NCI-H1048 (cell line): ENCODE results near the gene TTLL11.
"Not testable (repeated sequence)": the region's sequence is repeated elsewhere in the genome, so short reads cannot be mapped to it uniquely, and the experiment has no call there.

Source experiments
- DNase-seq: peaks from one replicate; lab custom pipeline; 2025; lab: John Stamatoyannopoulos, UW

TTLL11 gene

GRCh38 chr9:122080986-122081385, 12.1 kb downstream of the TTLL11 start:
- no peak for DNase-seq

- DNase-seq: no peak
These were observed 14.6 kb downstream of the TTLL11 start for GRCh38 chr9:122078557-122078956.

- DNase-seq: no peak
These were observed 16.3 kb downstream of the TTLL11 start for GRCh38 chr9:122076773-122077172.

- no peak for DNase-seq
These were observed 17.0 kb downstream of the TTLL11 start for GRCh38 chr9:122076117-122076516.

DNA sequence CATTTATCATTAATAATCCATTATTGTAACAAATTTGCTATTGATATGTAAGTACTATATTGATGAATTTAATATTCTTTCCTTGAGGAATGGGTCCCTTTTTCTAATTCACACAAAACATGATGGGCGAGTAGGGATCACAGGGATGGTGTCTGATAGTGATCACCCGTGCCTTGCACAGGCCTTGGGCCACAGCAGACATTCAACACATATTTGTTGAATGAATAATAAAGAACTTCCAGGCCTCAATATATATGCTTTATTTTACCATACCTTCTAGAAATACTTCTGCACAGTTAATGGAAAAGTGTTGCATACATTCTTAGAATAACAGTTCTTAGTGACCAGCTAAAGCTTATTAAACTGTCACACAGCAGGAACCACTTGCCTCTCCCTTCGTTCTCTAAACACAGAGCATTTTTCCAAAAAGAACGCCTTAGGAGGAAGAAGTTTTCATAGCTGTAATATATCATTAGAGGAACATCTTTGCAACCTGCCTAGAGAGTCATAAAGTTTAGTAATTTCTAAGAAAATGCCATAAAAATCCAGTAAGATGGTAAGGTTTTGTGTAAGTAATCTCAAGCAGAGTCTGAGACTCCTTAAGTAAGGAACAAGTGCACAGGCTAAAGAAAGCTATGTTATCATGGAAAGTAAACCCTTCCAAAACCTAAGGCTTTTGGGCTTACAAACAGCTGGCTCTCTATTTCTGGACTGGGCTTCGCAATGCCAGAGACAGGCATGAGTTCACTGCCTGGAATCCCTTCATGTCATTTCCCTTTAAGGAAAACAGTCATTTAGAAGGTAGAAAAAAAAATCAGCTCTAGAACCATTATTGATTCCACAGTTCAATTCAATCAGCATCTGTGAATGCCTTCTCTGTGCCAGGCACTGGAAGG, 17.7 kb downstream of the TTLL11 start:
- no peak for DNase-seq

DNA sequence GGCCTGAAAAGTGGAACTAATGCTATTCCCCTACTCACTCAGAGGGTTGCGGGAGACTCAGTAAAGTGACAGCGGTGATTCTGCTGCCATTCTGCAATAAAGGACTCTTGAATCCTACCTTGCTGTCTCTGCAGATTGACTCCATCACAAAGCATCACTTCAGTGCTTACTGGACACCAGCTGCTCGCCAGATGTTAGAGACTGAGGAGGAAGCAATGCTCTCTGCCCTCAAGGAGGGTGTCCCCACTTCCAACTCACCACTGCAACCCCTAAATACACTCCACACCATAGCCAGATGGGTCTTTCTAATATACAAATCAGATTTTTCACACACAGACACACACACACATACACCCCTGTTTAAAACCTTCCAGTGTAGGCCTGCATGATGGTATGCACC, 21.4 kb downstream of the TTLL11 start:
- DNase-seq: no peak

DNA sequence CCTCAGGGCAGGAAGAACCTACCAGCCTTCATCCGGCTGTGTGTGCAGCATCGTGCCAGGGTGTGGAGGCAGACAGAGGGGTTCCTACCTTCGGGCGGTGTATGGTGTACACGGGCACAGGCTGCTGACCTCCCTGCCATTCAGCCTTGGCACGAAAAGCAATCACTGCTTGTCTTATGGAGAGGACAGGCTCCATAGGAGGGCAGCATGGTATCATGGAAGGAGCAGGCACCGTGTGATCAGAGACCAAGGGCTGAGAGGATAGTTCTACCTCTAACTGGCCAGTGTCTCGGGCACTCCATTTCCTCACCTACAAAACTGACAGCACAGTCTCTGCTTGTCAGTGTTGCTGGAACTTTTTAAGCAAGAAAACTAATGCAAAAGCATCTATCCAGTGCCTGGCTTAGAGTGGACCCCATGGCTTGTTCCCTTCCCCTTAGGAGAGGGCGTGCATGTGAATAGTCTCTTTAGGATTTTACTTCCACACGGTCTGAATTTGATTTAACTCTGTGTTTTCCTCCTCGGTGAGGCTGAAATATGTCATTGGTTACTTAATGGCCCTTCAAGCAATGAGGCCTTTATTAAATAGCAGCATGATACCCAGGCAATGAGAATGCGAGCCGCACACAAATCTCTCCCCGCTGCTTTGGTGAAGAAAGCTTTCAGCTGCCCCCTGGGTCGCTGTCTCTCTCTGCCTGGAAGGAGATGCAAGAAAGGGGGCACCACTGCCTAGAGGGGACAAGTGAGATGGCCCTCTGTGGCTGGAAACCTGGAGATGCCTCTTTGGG, 22.2 kb downstream of the TTLL11 start:
- no peak for DNase-seq

- not testable (repeated sequence) for DNase-seq
These were observed 26.4 kb downstream of the TTLL11 start for GRCh38 chr9:122066680-122067079.

- DNase-seq: no peak
These were observed 27.0 kb downstream of the TTLL11 start for GRCh38 chr9:122065923-122066629.

DNA sequence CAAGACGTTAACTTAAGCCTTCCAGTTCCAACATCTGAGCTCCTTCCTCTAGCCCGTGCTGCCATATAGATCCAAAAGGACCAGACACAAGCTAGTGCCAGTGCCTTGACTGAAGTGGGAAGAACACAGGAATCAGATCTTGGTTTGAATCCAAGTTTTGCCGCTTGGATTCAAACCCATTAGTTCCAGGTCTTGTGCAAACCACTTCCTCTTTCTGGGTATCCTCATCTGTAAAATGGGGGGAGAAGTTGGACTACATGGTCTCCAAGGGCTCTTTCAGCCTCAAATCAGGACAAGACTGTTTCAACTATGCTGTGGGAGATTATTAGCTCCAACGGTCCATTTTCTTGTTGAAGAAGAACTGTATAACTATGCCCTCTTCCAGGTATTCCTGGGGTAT, 32.6 kb downstream of the TTLL11 start:
- DNase-seq: no peak

- no peak for DNase-seq
These were observed 33.2 kb downstream of the TTLL11 start for GRCh38 chr9:122059955-122060324.

DNA sequence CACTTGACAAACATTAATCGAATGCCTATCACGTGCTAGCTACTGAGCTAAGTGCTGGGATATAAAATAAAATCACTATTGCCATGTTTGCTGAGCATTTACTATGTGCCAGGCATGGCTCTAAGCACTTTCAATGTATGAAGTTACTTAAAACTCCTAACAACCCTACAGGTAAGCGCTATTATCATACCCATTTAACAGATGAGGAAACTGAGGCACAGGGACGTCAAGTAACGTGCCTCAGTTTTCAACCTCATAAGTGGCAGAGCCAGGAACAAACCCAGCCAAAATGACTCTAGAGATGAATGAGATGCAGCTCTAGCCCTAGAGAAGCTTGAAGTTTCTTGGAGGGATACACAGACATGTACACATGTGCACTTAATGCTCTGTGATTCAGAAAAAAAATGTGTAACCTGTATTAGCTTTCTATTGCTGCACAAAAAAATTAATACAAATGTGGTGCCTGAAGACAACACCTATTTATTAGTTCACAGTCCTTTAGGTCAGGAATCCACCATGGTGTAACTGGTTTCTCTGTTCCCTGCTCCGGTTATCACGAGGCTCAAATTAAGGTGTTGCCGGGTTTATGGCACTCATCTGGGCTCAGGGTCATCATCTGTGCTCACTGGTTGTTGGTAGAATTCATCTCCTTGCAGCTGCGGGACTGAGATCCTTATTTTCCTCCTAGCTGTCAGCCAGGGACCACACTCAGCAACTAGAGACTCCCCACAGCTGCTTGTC, 33.7 kb downstream of the TTLL11 start:
- no peak for DNase-seq

DNA sequence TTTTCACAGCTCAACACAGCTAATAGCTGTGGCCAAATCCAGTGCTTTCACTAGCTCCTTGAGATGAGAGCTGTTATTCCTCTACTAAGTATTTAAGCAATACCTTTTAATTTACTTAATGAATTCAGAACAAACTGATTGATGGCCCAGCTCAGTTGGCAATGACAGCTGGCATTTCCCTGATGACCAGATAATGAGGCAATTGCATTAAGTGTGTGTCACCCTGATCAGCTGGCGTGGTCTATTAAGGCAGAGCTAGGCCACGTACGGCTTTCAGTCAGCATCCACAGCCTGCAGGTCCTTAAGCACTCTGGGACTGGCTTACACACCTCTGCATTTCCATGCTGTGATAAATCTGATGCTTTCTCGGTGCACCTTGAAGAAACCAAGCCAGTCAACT, 34.4 kb downstream of the TTLL11 start:
- DNase-seq: no peak

DNA sequence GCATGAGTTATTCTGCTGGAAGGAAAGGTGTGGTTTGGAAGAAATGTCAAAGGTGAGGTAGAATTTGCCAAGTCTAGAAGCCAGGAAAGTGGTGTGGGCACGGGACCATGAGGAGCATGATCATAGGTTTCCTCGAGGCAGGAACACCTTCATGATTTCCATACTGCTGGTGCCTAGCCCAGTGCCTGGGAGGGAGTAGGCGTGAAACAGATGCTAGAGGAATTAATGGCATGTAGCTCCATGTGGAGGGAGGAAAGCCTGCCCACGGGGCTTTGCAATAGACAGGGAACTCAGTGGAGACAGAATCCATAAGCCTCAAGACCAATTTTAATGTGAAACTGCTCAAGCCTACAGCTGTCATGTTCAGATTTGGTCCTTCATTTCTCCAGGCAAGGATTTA, 35.1 kb downstream of the TTLL11 start:
- no peak for DNase-seq

DNA sequence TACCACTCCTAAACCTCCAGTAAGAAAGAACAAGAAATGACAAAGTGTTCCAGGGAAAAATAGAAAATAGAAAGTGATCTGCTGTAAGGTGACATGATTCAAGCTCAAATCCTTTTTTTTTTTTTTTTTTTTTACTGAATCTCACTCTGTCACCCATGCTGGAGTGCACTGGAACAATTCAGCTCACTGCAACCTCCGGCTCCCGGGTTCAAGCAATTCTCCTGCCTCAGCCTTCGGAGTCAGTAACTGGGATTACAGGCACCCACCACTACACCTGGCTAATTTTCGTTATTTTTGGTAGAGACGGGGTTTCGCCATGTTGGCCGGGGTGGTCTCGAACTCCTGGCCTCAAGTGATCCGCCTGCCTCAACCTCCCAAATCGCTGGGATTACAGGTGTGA, 35.9 kb downstream of the TTLL11 start:
- no peak for DNase-seq

GRCh38 chr9:122056484-122056883, 36.6 kb downstream of the TTLL11 start:
- DNase-seq: no peak

DNA sequence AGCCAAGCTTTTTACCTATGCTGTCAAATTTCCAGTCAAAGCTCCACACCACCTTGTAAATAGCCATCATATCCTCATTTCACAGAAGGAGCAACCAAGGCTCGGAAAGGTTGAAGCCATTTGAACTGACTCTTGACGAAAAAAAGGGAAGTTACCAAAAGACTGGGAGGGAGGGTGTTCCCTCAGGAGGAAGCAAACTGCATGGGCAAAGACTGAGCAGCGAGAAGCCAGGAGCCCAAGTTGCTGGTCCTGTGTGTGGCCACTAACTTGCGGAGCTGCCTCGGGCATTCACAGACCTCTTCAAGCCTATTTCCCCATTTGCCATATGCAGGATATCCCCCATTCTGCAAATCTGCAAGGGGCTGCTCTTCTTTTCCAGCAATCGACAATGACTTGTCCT, 37.4 kb downstream of the TTLL11 start:
- DNase-seq: no peak

GRCh38 chr9:122053567-122054350, 39.3 kb downstream of the TTLL11 start:
- no peak for DNase-seq

DNA sequence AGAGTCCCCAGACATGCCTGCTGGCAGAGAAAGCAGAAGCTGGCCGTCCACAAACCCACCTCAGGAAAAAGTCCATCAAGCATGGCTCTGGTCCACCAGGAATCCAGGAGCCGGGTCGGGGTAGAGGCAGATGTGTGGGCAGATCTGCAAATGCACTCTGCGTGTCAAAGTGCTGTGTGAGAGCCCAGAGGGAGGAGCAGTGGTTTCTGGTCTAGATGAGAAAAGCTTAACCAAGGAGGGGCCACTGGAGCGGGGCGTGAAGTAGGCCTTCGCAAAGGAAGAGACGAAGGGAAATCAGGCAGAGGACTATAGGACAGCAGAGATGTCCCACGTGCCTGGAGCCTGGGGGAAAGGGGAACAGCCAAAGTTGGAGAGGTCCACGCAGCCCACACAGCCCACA, 40.0 kb downstream of the TTLL11 start:
- no peak for DNase-seq

- DNase-seq: no peak
These were observed 41.5 kb downstream of the TTLL11 start for GRCh38 chr9:122051351-122052321.
